ENCODE measurements around the gene TNNC2. TPM values are rescaled to one million over a fixed set of nuclear protein-coding genes. Genes with fewer than 3 reads are reported as not detected.

The TNNC2 gene
- total RNA-seq, 4 donors from 2014 or later: 2.7 to 3.5 TPM; not detected in 2

DNA sequence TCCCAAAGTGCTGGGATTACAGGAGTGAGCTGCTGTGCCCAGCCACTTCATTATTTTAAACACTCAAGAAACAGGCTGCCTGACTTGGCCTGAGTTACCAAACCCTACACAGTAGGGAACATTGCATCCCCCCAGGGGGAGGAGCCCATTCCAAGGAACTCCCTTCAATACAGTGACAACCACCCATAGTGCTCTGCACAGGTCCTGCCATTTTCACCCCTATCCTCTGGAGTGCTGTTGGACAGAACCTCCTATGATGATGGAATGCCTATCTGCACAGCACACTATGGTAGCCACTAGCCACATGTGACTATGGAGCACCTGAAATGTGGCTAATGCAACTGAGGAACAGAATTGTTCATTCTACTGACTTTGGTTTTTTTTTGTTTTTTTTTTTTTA lies 18.3 kb upstream of the TNNC2 start:
- H3K27ac ChIP-seq: no peak overlapping the region
- H3K4me1 ChIP-seq: peaks cover 0 to 5% (median 0%) of the 10 kb centered on the region in 4 donors
- no peak overlapping the region for H3K4me3 ChIP-seq
- H3K9me3 ChIP-seq: no peaks in the 10 kb centered on the region
- H3K27me3 ChIP-seq: no peaks in the 10 kb centered on the region
- DNase-seq: no peak
- peaks cover 0 to 85% (median 0%) of the 10 kb centered on the region in 3 donors for H3K36me3 ChIP-seq
- TF ChIP-seq POLR2A (IDR thresholded peaks at IDR 0.05): no peak
- TF ChIP-seq, protein P1, sequence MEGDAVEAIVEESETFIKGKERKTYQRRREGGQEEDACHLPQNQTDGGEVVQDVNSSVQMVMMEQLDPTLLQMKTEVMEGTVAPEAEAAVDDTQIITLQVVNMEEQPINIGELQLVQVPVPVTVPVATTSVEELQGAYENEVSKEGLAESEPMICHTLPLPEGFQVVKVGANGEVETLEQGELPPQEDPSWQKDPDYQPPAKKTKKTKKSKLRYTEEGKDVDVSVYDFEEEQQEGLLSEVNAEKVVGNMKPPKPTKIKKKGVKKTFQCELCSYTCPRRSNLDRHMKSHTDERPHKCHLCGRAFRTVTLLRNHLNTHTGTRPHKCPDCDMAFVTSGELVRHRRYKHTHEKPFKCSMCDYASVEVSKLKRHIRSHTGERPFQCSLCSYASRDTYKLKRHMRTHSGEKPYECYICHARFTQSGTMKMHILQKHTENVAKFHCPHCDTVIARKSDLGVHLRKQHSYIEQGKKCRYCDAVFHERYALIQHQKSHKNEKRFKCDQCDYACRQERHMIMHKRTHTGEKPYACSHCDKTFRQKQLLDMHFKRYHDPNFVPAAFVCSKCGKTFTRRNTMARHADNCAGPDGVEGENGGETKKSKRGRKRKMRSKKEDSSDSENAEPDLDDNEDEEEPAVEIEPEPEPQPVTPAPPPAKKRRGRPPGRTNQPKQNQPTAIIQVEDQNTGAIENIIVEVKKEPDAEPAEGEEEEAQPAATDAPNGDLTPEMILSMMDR (IDR thresholded peaks at IDR 0.05): no peak

DNA sequence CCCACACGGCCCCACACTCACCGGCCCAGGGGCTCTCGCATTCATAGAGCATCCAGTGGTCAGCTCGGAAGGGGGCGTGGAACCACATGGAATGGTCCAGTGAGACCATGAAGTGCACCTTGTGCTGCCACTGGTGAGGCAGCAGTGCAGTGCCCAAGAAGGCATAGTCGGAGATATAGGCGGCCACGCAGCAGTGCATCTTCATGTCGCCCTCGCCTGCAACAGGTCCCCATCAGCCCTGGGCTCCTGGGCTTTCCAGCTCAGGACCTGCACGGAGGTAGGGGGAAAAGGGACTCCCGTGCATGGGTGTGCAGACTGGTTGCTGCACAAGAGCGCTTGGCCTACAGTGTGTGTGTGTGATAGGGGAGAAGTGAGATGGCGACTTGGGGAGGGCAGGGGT lies 16.4 kb upstream of the TNNC2 start:
- TF ChIP-seq, protein P1 (IDR thresholded peaks at IDR 0.05): no peak
- TF ChIP-seq POLR2A (IDR thresholded peaks at IDR 0.05): no peak
- Histone ChIP-seq H3K27me3 (no peaks in the 10 kb centered on the region), H3K4me1 (peaks cover 0 to 5% (median 0%) of the 10 kb centered on the region in 4 donors), H3K9me3 (no peaks in the 10 kb centered on the region), H3K36me3 (peaks cover 0 to 83% (median 0%) of the 10 kb centered on the region in 3 donors), H3K4me3 (no peak overlapping the region), H3K27ac (no peak overlapping the region)
- no peak for DNase-seq

DNA sequence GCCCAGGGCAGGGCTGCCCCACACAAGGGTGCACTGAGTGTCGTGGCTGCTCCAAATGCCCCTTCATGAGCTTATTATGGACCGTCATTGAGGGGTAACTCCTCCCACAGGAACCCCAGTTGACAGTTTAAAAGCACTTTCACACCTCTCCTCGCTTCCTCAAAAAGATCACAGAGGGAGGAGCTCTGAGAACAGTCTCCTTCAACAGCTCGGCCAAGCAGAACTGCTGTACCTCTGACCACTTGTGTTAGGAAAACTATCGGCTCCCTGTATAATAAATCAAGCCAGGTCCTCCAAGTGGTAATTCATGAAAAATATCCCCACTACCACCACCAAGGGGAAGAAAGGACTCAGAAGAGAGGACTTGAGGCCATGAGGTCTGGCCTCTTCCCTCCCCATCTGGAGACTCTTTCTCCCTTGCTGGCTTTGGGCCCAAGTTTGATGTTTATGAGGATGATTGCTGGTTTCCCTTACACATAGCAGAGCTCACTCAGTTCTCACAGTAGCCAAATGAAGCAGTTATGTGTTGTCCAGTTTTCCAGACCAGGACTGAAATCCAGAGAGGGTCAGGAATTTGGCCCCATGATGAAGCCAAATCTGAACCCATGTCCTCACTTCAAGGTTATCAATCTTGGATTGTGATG lies 15.2 kb upstream of the TNNC2 start:
- Histone ChIP-seq H3K27ac (peak overlapping the region; percentile 4 to 43 (median 8)), H3K4me3 (no peak overlapping the region), H3K4me1 (peaks cover 0 to 5% (median 0%) of the 10 kb centered on the region in 4 donors), H3K36me3 (peaks cover 0 to 74% (median 0%) of the 10 kb centered on the region in 3 donors), H3K27me3 (no peaks in the 10 kb centered on the region), H3K9me3 (no peaks in the 10 kb centered on the region)
- peak in 2 of 3 donors; percentile 39 to 50 for DNase-seq
- TF ChIP-seq, protein P1 (IDR thresholded peaks at IDR 0.05): no peak
- no peak for TF ChIP-seq POLR2A (IDR thresholded peaks at IDR 0.05)

DNA sequence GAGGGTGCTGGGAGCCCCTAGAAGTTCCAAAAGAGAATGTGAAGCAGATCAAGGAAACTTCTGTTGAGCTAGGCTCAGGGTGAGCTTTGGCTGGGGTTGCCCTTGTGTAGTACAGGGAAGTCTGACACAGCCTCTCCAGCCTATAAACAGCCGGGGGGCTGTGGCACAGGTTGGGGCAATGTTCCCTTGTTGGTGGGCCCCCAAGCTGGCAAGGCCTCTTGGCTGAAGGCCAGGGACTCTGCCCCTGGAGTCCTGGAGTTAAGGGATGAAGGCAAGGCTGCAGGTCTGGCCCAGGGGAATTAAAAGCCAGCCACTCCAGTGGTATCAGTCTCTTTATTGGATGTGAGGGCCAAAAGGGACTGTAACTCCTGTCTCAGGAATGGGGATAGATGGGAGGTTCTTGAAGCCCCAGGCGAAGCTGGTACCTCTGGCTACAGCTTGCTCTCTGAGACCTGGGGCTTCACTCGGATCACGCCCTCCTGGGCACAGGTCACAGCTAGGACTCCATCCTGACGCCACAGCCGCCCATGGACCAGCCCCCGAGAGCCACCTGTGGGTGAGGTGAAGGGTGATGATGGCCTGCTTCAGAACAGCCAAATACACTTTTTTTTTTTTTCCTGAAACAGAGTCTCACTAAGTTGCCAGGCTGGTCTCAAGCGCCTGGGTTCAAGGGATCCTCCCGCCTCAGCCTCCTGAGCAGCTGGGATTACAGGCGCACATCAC lies 14.5 kb upstream of the TNNC2 start:
- H3K4me3 ChIP-seq: no peak overlapping the region
- H3K27me3 ChIP-seq: no peaks in the 10 kb centered on the region
- TF ChIP-seq, protein P1 (IDR thresholded peaks at IDR 0.05): no peak
- TF ChIP-seq POLR2A (IDR thresholded peaks at IDR 0.05): no peak
- H3K27ac ChIP-seq: peak overlapping the region in 3 of 4 donors; percentile 4 to 43 (median 7)
- no peaks in the 10 kb centered on the region for H3K9me3 ChIP-seq
- peaks cover 0 to 5% (median 0%) of the 10 kb centered on the region in 4 donors for H3K4me1 ChIP-seq
- peaks cover 0 to 70% (median 0%) of the 10 kb centered on the region in 3 donors for H3K36me3 ChIP-seq
- no peak for DNase-seq

DNA sequence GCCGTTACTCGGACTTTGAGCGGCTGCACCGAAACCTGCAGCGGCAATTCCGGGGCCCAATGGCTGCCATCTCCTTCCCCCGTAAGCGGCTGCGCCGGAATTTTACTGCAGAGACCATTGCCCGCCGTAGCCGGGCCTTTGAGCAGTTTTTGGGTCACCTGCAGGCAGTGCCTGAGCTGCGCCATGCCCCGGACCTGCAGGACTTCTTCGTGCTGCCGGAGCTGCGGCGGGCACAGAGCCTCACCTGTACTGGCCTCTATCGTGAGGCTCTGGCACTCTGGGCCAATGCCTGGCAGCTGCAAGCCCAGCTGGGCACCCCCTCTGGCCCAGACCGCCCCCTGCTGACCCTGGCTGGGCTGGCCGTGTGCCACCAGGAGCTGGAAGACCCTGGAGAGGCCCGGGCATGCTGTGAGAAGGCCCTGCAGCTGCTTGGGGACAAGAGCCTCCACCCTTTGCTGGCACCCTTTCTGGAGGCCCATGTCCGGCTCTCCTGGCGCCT lies 13.6 kb upstream of the TNNC2 start:
- TF ChIP-seq POLR2A (IDR thresholded peaks at IDR 0.05): no peak
- TF ChIP-seq, protein P1 (IDR thresholded peaks at IDR 0.05): no peak
- H3K4me1 ChIP-seq: peaks cover 0 to 7% (median 0%) of the 10 kb centered on the region in 4 donors
- no peaks in the 10 kb centered on the region for H3K9me3 ChIP-seq
- no peak overlapping the region for H3K27ac ChIP-seq
- no peak overlapping the region for H3K4me3 ChIP-seq
- H3K27me3 ChIP-seq: no peaks in the 10 kb centered on the region
- peaks cover 0 to 63% (median 0%) of the 10 kb centered on the region in 3 donors for H3K36me3 ChIP-seq
- DNase-seq: no peak

All from Peyer's patch (tissue), 4 donors.